Hindlimb muscle (tissue), 1 donor: ENCODE results near the gene MSI1. TPM values are rescaled to one million over a fixed set of nuclear protein-coding genes. Genes with fewer than 3 reads are reported as not detected.

ENCODE experiments used
- DNase-seq: peaks from one replicate; pipeline ENCODE4 v3.0.0-alpha.2; 2013
- polyA plus RNA-seq: library from polyadenylated mRNA; unstranded; fragments of 120-200 nt; gene quantifications from one replicate; pipeline ENCODE4 v1.2.1, GENCODE V29; 2013; ENCODE audit not compliant: insufficient read length

The MSI1 gene
- 6.4 TPM for polyA plus RNA-seq

DNA sequence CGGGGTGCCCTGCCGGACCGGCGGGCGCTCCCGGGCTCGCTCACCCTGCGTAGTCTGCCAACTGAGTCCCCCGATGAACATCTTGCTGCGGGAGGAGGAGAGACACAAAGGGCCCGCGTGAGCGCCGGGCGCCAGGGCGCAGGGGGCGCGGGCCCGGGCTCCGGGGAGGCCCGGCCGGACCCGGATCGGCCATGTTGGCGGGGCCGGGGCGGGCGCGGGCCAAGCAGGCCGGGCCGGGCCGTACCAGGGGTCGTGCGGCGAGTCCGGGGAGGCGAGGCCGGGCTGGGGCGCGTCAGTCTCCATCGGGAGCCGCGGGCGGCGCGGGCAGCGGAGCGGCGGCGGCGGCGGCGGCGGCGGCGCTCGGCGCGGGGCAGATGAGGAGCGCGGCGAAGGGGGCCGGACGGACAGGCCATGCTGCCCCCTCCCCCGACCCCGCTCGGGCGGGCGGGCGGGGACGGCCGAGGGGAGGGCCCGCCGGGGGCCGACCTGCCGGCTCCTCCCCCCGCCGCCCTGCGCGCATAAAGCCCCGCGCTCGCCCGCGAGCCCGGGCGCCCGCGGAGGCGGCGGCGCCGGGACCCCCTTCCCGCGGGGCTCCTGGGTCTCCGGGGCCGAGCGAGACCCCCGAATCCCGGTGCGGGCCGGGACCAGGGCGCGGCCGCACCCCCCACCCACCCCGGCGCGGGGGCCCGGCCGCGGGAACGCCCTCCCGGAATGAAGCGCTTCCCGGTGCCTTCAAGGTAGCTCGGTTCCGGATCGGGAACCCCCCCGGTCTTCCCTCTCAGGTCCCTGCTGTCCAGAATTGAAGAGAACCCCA, at the start of gene MSI1:
MSI1 (minus strand) TSS at position 376 of the 814 bp plus-strand sequence; CDS start at position 303, 73 bp downstream.
- DNase-seq: no peak

DNA sequence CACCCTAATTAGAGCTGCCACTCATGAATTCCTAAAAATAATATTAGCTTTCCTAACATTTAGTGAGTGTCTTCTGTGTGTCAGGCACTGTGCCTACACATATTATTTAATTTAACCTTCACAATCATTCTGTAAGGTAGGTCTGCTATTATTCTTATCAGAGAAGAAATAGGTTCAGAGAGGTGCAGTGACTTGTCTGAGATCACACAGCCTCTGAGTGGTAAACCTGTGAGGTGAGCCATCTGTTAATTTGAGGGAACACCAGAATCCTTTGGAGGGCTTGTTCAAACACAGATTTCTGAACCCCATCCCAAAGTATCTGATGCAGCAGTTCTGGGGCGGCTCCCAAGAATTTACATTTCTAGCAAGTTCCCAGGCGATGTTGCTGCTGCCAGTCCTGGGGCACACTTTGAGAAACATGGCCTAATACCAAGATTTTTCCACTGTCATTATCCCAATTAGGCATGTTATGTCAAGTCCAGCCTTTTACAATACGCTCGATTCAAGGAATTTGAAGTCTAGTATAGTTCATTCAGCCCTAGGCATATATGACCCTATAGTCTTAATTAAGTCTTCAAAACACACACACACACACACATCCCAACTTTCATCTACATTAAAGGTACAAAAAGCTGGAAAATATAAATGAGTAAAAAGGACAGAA, 49.1 kb upstream of the MSI1 start:
- no peak for DNase-seq

DNA sequence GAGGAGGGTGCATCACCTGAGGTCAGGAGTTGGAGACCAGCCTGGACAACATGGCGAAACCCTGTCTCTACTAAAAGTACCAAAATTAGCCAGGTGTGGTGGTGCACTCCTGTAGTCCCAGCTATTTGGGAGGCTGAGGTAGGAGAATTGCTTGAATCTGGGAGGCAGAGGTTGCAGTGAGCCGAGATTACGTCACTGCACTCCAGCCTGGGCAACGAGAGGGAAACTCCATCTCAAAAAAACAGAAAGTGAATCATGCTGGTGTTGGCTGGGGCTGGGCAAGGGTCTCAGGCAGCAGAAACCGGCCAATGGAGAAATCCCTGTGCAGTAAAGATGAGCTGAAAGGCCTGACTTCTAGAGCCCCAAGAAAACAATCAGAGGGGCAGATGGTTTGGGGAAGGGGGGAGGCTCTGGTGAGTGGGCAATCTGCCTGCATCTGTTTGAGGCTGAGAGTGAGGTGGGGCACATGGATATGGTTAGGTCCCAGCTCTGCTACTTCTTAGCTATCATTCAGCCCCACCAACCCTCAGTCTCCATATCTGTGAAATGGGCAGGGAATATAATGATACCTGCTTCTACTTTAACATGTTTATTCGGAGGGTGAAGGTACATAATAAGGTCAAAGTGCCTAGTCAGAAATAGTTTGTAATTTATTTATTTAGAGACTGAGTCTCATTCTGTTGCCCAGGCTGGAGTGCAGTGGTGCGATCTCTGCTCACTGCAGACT, 47.7 kb upstream of the MSI1 start:
- DNase-seq: no peak

DNA sequence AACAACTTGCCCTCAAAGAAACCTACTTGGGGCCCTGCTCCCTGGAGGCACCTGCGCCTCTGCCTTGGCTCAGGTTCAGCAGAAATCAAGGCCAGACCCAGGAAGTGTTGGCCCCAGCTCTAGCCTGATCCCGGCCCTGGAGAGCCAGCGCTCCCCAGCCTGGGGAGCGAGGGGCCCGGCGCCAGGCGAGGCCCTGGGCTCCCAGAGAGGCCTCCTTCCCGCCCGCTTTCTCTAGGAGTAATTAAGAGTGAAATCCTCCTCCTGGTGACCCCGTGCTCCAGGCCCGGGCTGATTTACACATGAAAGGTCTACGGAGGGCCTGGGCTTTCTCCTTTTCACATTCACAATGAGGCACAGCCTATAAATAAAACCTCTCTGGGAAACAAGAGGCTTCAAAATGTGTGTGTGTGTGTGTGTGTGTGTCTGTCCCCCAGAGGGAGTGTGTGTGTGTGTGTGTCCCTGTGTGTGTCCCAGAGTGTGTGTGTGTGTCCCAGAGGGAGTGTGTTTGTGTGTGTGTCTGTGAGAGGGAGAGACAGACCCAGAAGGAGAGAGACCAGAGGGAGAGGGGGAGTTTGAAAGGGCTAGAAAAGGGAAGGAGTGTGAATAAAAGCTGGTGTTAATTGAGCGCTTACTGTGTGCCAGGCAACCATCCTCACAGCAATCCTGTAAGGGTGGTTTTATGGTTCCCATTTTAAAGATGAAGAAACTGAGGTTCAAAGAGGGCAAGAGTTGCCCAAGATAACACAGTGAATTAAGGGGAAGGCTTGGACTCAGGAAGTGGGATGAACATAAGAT, 45.1 kb upstream of the MSI1 start:
- DNase-seq: no peak

DNA sequence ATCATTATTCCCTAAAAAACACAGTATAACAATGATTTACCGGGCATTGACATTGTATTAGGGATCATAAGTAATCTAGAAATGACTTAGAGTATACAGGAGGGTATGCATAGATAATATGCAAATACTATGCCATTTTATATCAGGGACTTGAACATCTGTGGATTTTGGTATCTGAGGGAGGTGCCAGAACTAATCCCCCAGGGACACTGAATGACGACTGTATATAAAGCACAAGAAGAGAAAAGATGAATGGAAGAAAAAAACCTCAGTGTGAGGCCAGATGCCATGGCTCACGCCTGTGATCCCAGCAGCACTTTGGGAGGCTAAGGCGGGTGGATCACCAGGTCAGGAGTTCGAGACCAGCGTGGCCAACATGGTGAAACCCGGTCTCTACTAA, 43.5 kb upstream of the MSI1 start:
- DNase-seq: no peak

DNA sequence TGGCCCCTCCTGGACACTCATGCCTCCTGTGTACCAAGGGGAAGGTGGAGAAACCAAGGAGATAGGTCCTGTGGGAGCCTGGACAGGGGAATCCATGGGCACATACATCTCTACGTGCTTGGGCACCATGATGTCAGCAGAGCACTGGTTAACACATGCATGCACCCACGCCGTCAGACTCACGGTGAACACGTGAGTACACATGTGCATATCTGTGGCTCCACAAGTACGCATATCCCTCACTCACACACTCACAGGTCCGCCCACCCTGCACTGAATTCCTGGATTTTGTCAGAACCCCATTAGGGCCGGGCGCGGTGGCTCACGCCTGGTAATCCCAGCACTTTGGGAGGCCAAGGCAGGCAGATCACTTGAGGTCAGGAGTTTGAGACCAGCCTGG, 39.8 kb upstream of the MSI1 start:
- DNase-seq: no peak

DNA sequence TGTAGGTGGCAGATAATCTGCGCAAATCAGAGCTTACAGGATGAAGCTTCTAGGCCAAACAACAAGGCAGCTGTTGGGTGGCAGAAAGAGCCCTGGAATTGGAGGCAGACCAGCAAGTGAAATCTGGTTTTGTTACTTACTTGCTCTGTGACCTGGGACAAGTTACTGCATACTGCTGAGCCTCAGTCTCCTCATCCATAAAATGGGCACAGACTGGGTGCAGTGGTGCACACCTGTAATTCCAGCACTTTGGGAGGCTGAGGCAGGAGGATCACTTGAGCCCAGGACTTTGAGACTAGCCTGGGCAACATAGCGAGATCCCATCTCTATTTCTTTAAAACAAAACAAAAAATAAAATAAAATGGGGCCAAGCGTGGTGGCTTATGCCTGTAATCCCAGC, 37.6 kb upstream of the MSI1 start:
- no peak for DNase-seq

DNA sequence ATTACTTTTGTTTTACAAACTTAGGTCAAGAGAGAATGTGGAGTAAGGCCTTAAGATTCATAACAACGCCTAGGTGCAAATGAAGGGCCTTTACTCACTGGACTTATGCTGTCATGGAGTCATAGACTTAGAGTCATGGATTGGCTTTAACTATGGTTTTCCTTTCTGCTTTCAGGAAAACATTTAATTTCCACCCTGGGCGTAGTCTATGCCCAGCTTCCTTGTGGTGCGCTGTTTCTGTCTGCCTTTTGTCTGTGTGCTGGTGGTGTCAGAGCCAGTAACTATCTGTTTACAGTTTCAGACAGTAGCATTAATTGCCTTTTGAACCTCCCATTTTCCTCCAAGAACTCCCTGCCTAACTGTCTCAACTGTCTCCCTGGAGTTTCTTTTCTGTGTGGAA, 37.1 kb upstream of the MSI1 start:
- no peak for DNase-seq

DNA sequence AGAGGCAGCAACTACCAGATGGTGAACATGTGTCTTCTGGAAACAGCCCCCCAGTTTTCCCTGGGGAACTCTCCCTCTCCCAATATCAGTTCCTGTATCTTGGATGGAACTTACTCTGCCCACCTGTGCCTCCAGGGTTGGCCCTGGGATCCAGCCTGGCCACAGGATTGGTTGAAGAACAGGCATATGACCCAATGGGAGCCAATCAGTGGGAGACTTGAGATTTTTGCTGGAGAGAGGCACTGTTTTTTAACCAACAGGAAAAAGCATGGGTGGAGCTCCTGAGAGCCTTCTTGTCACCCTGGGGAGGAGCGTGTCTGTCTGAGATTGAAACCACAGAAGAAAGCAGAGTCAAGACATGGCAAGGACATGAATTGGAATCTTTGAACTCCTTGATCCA, 35.3 kb upstream of the MSI1 start:
- DNase-seq: no peak

DNA sequence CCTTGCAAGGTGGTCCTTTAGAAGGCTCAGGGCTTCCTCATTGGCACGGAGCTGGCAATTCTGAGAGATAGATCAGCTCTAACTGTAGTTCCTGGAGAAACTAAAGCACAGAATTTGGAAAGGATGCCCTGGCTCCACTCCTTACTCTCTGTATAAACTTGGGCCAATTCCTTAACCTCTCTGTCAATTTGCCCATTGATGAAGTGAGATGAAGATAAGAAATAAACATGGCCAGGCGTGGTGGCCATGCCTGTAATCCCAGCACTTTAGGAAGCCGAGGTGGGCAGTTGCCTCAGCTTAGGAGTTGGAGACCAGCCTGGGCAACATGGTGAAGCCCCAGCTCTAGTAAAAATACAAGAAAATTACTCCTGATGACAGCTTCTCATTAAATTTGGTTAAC, 34.9 kb upstream of the MSI1 start:
- no peak for DNase-seq

DNA sequence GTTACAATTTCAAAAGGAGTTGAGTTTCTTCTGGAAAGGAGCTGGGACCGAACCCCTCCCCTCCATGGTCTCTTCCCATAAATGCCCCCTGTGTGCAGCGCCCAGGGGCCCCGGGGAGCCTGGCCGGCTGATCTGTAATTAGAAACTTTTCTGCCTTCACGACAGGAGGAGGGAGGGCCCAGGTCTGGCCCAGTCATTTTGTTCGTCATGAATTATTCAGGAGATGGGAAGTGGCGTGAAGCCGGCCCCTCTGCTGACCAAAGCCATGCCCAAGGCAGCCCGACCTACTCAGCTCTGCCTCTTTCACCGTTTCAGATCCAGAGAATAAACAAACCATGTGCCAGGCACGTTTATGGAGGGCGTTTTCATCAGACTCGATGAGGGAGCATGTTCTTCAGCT, 33.3 kb upstream of the MSI1 start:
- DNase-seq: no peak

DNA sequence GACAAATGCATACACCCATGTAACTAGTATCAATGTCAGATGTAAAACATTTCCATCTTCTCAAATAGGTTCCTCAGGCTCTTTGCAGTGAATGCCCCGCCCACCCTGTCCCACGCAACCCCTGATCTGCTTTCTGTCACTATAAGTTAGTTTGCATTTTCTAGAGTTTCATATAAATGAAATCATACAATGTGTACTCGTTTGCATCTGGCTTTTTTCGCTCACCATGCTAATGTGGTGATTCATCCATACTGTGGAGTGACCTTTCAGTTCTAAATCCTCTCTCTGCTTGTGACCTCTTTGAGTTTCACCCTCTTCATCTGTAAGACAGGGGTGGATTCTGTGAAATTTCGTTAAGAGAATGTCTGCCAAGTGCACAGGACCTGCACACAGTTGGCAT, 30.6 kb upstream of the MSI1 start:
- DNase-seq: no peak

DNA sequence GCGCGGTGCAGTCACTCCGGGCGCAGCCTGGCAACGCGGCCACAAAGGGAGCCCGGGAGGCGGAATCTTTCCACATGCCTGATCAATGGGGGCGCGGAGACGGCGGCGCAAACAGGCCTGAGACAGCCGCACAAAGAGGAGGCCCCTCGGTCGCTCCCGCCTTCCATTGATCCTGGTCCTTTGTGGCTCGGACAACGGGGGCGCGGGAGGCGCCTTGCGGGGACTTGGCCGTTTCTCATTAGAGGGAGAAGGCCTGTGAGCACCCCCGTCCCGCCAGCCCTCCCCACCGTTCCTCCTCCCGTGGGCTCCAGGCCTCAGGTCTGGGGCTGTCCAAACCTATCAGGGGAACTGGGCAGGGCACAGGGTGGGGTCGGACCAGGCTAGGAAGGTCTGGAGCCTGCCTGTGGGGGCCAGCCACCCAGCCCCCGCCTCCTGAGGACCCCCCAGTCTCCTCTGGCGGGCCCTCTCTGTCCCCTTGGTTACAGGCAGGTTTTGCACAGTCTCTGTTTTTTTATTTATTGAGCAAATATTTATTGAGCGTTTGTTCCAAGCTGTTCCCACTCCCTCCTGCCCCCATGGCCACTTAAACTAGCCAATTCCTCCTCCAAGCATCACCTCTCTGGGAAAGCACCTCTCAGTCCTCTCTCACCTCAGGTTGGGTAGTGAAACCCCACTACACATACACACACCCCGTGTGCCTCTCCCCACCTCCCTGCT, 29.0 kb upstream of the MSI1 start:
- DNase-seq: no peak

DNA sequence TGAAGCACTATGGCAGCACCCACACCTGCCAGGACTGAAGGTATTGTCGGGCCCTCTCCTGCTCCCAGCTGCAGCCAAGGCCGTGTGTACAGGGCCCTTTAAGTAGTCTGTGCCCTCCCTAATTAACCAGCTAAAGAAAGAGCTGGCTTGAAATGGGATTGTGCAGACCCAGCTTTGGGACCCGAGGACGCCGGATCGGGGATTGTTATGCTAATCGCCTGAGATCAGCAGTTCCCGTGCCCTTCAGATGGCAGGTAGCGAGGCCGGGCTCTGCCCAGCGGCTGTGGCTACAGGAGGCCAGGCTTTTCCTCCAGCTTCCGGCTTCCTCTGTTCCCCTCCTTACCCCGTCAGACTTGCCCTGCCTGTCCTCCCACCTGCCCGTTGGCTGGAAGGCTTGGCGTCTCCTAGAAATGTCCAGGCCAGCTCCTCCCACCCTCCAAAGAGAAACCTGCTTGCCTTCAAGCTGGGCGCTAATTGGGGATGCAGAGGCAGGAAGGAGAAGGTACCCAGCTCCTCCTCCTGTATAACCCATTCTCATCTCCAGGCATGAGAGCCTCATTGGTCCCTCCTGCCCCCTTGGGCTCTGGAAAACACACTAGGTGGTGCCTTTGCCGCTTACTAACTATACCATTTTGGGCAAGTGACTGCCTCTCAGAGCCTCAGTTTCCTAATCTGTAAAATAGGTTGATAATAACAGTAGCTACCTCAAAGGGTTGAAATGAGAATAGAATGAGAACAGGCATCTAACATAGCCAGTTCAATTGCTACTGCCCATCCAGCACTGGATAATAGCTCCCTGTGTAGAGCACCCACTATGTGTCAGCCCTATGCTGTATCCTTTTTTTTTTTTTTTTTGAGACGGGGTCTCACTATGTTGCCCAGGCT, 25.8 kb upstream of the MSI1 start:
- no peak for DNase-seq

DNA sequence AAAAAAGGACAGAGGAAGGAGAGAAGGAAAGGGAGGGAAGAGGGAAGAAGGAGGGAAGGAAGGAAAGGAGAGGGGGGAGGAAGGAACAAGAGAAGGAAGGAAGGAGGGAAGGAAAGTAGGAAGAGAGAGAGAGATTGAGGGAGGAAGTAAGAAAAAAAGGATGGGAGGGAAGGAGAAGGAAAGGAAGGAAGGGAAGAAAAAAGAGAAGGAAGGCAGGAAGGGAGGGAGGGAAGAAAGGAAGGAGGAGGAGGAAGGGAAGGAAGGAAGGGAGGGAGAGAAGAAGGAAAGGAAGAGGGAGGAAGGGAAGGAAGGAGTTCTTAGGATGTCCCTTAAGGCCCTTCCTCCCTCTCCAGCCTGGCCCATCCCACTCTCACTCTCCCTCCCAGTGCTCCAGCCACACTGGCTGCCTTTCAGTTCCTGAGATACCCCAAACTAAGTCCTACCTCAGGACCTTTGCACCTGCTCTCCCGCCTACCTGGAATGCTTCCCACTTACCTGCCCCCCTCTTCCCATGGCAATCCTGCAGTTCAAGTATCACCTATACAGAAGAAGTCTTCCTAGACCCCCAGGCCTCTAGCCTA, 21.7 kb upstream of the MSI1 start:
- DNase-seq: no peak

DNA sequence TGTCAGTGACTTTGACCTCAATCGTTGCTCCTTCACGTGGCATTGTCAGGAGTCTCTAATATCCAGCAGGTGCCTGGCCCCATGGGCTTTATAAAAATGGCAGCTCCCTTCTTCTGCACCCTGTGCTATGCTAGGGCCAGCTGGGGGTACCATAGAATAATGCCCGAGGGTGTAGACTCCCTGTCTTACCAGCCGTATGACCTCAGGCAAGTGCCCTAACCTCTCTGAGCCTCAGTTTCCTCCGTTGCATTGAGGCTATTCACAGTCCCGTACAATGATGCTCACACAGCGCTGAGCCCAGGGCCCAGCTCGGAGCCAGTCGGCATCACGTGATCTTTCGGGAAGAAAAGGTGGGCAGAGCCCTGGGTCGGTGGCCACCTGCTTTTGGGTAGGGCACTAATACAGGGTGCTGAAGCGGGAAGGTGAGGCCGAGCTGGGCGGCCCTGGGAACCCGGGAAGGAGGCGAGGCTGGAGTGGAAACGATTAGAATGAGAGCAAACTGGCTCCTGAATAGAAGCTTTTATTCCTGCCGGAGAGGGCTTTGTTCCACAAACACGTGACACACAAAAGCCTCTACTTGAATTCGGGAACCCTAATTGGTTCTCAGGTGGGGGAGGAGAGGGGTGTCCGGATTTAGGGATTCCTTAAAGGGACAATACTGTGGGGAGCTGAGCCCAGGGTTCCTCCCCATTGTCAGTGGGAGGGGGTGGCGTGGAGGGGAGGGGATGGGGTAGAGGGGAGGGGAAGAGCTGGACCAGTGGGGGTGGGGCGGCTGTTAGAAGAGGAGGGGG, 19.9 kb upstream of the MSI1 start:
- DNase-seq: no peak

DNA sequence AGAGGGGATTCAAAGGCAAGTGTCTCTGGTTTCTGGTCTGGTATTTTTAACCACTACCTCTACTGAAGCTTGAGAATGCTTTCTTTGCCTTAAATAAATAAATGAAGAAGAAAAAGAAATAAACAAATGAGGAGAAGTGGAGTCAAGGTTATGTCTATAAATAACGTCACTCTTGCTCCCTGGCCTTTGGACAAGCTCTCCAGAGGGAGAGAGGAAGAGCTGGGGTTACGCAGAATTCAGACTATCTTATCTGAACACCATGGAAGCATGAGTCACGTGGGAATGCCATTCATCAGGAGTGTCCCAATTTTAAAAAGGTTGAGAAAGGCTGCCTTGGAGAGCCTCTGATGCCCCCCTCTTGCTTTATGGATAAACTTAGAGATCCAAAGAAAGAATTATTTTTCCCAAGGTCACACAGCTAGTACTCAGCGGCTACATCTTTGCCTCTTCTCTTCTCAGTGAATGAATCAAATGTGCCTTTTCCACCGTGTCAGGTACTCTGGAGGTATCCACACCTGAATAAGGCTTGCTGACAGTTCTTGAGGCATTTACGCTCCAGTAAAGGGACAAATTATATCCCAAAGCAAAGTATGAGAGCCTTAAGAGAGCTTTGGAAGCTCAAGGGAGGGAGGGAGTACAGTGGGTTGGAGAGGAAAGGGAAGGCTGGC, 12.9 kb upstream of the MSI1 start:
- DNase-seq: no peak

DNA sequence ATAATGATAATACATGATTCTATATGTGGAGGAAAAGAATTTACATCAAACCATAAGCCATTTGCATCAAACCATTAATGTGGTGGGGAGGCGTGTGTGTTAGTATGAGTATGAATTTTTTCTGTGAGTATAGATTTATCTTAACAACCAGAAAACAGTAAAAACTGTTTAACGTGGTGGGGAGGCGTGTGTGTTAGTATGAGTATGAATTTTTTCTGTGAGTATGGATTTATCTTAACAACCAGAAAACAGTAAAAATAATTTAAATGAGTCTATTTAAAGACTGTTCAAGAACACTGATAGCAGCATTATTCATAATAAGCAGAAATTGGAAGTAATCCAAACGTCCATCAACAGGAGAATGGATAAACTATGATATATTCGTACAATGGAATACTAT, 9.1 kb upstream of the MSI1 start:
- DNase-seq: no peak

DNA sequence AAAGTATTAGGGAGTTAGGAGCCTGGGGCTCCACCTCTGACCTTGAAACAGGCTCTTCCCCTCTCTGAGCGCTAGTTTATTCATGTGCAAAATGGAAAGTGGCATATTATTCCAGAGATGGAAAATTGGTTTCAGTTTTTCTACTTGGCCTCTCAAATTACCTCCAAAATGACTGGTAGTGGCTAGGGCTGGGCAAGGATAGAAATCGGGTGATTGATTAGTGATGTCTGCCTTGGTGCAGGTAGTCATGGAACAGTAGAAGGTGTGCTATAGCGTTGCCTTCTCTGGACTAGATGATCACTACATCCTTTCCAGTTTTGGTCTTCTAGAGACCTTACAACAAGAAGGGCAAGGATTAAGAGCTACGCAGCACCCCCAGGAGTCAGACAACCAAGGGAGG, 8.6 kb upstream of the MSI1 start:
- DNase-seq: no peak
